GM18498 (cell line): ENCODE measurements around the gene ZNF692.
"Not testable (repeated sequence)": the region's sequence is repeated elsewhere in the genome, so short reads cannot be mapped to it uniquely, and the experiment has no call there.

Experiments used
- ATAC-seq: cut with Tn5 transposase; IDR thresholded peaks from one replicate; pipeline ENCODE4 v1.9.1; 2021; ENCODE audit warnings: mild to moderate bottlenecking, moderate library complexity; ENCODE audit not compliant: unreplicated experiment

ZNF692 gene

GRCh38 chr1:248858891-248859889 is at the start of gene ZNF692:
TSS of gene ZNF692 (minus strand) at chr1:248859085. CDS start at chr1:248858309, 776 bp downstream.
- peak; percentile 78 for ATAC-seq

- ATAC-seq, result peak; percentile 27
Measured at GRCh38 chr1:248906753-248907661, 48.1 kb upstream of the ZNF692 start.

GRCh38 chr1:248906009-248906752 is 47.3 kb upstream of the ZNF692 start, which contains the start of gene PGBD2:
TSS of gene PGBD2 (plus strand) at chr1:248906235. CDS start at chr1:248913863, 7,628 bp downstream.
- peak; percentile 94 for ATAC-seq

- no peak for ATAC-seq
Measured at GRCh38 chr1:248905662-248906008, 46.8 kb upstream of the ZNF692 start.

GRCh38 chr1:248904437-248905216 is 45.7 kb upstream of the ZNF692 start:
- ATAC-seq, result no peak

- ATAC-seq, result no peak
Measured at GRCh38 chr1:248901578-248901977, 42.7 kb upstream of the ZNF692 start.

GRCh38 chr1:248900637-248901036 is 41.8 kb upstream of the ZNF692 start:
- ATAC-seq, result no peak

GRCh38 chr1:248897412-248898337 is 38.8 kb upstream of the ZNF692 start:
- no peak for ATAC-seq

GRCh38 chr1:248894837-248895236 is 36.0 kb upstream of the ZNF692 start:
- ATAC-seq, result no peak

- ATAC-seq, result no peak
Measured at GRCh38 chr1:248892590-248892989, 33.7 kb upstream of the ZNF692 start.

- no peak for ATAC-seq
Measured at GRCh38 chr1:248891758-248892157, 32.9 kb upstream of the ZNF692 start.

GRCh38 chr1:248890549-248891498 is 31.9 kb upstream of the ZNF692 start:
- no peak for ATAC-seq

- ATAC-seq, result not testable (repeated sequence)
Measured at GRCh38 chr1:248889914-248890243, 31.0 kb upstream of the ZNF692 start.

- ATAC-seq, result no peak
Measured at GRCh38 chr1:248886237-248886895, 27.5 kb upstream of the ZNF692 start.

GRCh38 chr1:248885646-248886045 is 26.8 kb upstream of the ZNF692 start:
- ATAC-seq, result no peak

GRCh38 chr1:248884632-248885295 is 25.9 kb upstream of the ZNF692 start:
- no peak for ATAC-seq

- not testable (repeated sequence) for ATAC-seq
Measured at GRCh38 chr1:248882427-248882826, 23.5 kb upstream of the ZNF692 start.
